ENCODE measurements around the gene TIMP2. TPM values are rescaled to one million over a fixed set of nuclear protein-coding genes. Genes with fewer than 3 reads are reported as not detected.

The TIMP2 gene
- total and polyA plus RNA-seq, 2 of the 8 experiments (the other 6 are each of a cell fraction or from before 2014, with no cell fraction given), result 18.2 to 43.3 TPM

- Histone ChIP-seq H3K23me2 (ENCODE audit: low read depth, low read length) (no peaks in the 10 kb centered on the region; the same call in 1 of the 2 replicates), H2BK20ac (ENCODE audit: low read length) (no peak overlapping the region), H3K23ac (ENCODE audit: insufficient read length) (no peak overlapping the region), H3K9ac (replicated peaks in 1 of 4; ENCODE audit: extremely low read depth in 1 of 4, low read depth in 3 of 4, low read length in 3 of 4) (no peak overlapping the region), H3K79me2 (ENCODE audit: control insufficient read depth in 1 of 2, insufficient read depth in 2 of 2, low read length in 2 of 2) (peaks cover 0 to 17% of the 10 kb centered on the region in 2 experiments; a peak in 1 of 4 replicates), H2BK120ac (replicated peaks; ENCODE audit: low read depth, low read length) (no peak overlapping the region), H3K56ac (replicated peaks; ENCODE audit: insufficient read length, low read depth, low read length) (no peak overlapping the region), H3K4me1 (replicated peaks in 1 of 4; ENCODE audit: control insufficient read depth in 3 of 4, insufficient read depth in 4 of 4, low read length in 3 of 4) (peaks cover 0 to 6% (median 2%) of the 10 kb centered on the region in 4 experiments; a peak in 6 of 7 replicates), H3K4me2 (ENCODE audit: insufficient read depth in 1 of 2, low read depth in 2 of 2, low read length in 2 of 2) (no peak overlapping the region), H3K9me3 (ENCODE audit: insufficient read depth in 2 of 2, low read depth in 1 of 2, low read length in 1 of 2) (no peaks in the 10 kb centered on the region), H3K27me3 (replicated peaks in 1 of 4; ENCODE audit: control insufficient read depth in 3 of 4, extremely low read depth in 1 of 4, insufficient read depth in 3 of 4, low read length in 3 of 4) (no peaks in the 10 kb centered on the region; a peak in 1 of 7 replicates), H3K4ac (replicated peaks; ENCODE audit: insufficient read length, low read depth, low read length) (no peak overlapping the region), H2AFZ (ENCODE audit: low read length) (no peak overlapping the region), H3K18ac (ENCODE audit: extremely low read depth, low read length) (no peak overlapping the region), H3K36me3 (ENCODE audit: control insufficient read depth in 2 of 4, insufficient read depth in 4 of 4, low read length in 3 of 4) (no peaks in the 10 kb centered on the region; a peak in 3 of 8 replicates), H2BK15ac (ENCODE audit: low read length) (no peak overlapping the region), H2BK12ac (ENCODE audit: low read depth, low read length) (no peak overlapping the region), H4K91ac (replicated peaks; ENCODE audit: insufficient read length, low read length) (no peak overlapping the region), H3K14ac (ENCODE audit: insufficient read length) (no peak overlapping the region), H3K4me3 (ENCODE audit: extremely low read depth in 1 of 4, insufficient read depth in 2 of 4, low read depth in 3 of 4, low read length in 4 of 4) (no peak overlapping the region), H3K27ac (ENCODE audit: low read depth, low read length) (no peak overlapping the region), H4K5ac (ENCODE audit: insufficient read length, low read depth, low read length) (no peak overlapping the region), H2BK5ac (ENCODE audit: low read depth, low read length) (no peak overlapping the region), H4K8ac (ENCODE audit: extremely low read depth, insufficient read depth, low read length) (no peak overlapping the region), H3K79me1 (ENCODE audit: low read depth, low read length) (peaks cover 9% of the 10 kb centered on the region), H2AK5ac (ENCODE audit: low read depth, low read length) (no peak overlapping the region), H4K20me1 (replicated peaks in 1 of 2; ENCODE audit: control insufficient read depth in 1 of 2, insufficient read depth in 2 of 2, low read length in 2 of 2) (peaks cover 4 to 14% of the 10 kb centered on the region in 2 experiments)
- 93% methylated on average over 8 of the region's 8 CpGs; no CpG with 5 or more reads in 1 of the 2 experiments for WGBS, 2 experiments (ENCODE audit: extremely low coverage in 1 of 2, insufficient coverage in 1 of 2, insufficient read length in 1 of 2, insufficient replicate concordance in 2 of 2, low coverage in 1 of 2, low lambda C conversion rate in 2 of 2, missing lambda C conversion rate in 1 of 2)
- no peak for TF ChIP-seq POLR2A (IDR thresholded peaks at IDR 0.05; ENCODE audit: control extremely low read depth in 1 of 2, low read depth in 2 of 2, low read length in 2 of 2)
- no peak for TF ChIP-seq TBP (IDR thresholded peaks at IDR 0.05; ENCODE audit: low read depth, low read length)
- TF ChIP-seq EP300 (IDR thresholded peaks at IDR 0.05; ENCODE audit: borderline replicate concordance in 1 of 2, low read depth in 2 of 2, low read length in 2 of 2), result no peak
- no peak for TF ChIP-seq CHD2 (IDR thresholded peaks at IDR 0.05; ENCODE audit: low read length)
- TF ChIP-seq SP2 (IDR thresholded peaks at IDR 0.05; ENCODE audit: low read length), result no peak
- TF ChIP-seq CBX5 (IDR thresholded peaks at IDR 0.05; ENCODE audit: low read depth, low read length), result no peak
- TF ChIP-seq GABPA (IDR thresholded peaks at IDR 0.05; ENCODE audit: borderline replicate concordance, insufficient read depth, low read length), result no peak
- no peak for TF ChIP-seq SRF (IDR thresholded peaks at IDR 0.05; ENCODE audit: low read depth, low read length)
- TF ChIP-seq RAD21 (IDR thresholded peaks at IDR 0.05 in 1 of 2, conservative IDR thresholded peaks at IDR 0.05 in 1 of 2; ENCODE audit: low read depth in 2 of 2, low read length in 2 of 2), result no peak
- TF ChIP-seq SIX5 (IDR thresholded peaks at IDR 0.05; ENCODE audit: low read depth, low read length), result no peak
- no peak for TF ChIP-seq RFX5 (IDR thresholded peaks at IDR 0.05; ENCODE audit: borderline replicate concordance, low read depth, low read length)
- no peak for TF ChIP-seq TAF7 (optimal IDR thresholded peaks at IDR 0.05; ENCODE audit: borderline replicate concordance, low read depth, low read length)
- ChIA-PET CTCF (ENCODE audit: partially characterized antibody) (interaction anchor here (1.0 to 2.6 kb wide), 4 partner anchors 12 to 85 kb away, joined by 3 to 8 read pairs (median 3); no protein-coding TSS in a partner anchor), POLR2A (ENCODE audit: partially characterized antibody) (no interaction called here)
- DNase-seq (ENCODE audit: low read depth in 1 of 2, low spot score in 2 of 2) (no peak), FAIRE-seq (no peak)
Observed at GRCh38 chr17:78889531-78889930, 35.7 kb downstream of the TIMP2 start.

All from H1 (cell line).